Activated CD8-positive, alpha-beta memory T cell treated with anti-CD3 and anti-CD28 coated beads, Interleukin-2, amount 50 U/mL, for 1 hour (primary cell): Measurements from ENCODE around the gene PCDHGB6.
"Not testable (repeated sequence)": the region's sequence is repeated elsewhere in the genome, so short reads cannot be mapped to it uniquely, and the experiment has no call there.

ENCODE experiments used
- DNase-seq: peaks from one replicate; pipeline ENCODE4 v3.0.0-alpha.2; 2020; ENCODE audit errors: extremely low read depth

The PCDHGB6 gene

GRCh38 chr5:141407790-141408505 lies at the start of gene PCDHGB6:
TSS of gene PCDHGB6 (plus strand) at chr5:141408021. CDS start at chr5:141408203, 182 bp downstream.
- not testable (repeated sequence) for DNase-seq

- DNase-seq: no peak
Observed at GRCh38 chr5:141359790-141360426, 47.9 kb upstream of the PCDHGB6 start, which contains the start of gene PCDHGB2. TSS of gene PCDHGB2 (plus strand) at chr5:141359994. CDS start at chr5:141360136, 142 bp downstream.

- DNase-seq: no peak
Observed at GRCh38 chr5:141360685-141361084, 47.1 kb upstream of the PCDHGB6 start.

- DNase-seq: no peak
Observed at GRCh38 chr5:141362719-141363118, 45.1 kb upstream of the PCDHGB6 start.

GRCh38 chr5:141363952-141364660 lies 43.7 kb upstream of the PCDHGB6 start, which contains the start of gene PCDHGA5:
TSS of gene PCDHGA5 (plus strand) at chr5:141364162. CDS start at chr5:141364331, 169 bp downstream.
- DNase-seq: no peak

- DNase-seq: no peak
Observed at GRCh38 chr5:141366016-141366896, 41.6 kb upstream of the PCDHGB6 start.

GRCh38 chr5:141369994-141370848 lies 37.6 kb upstream of the PCDHGB6 start, which contains the start of gene PCDHGB3:
TSS of gene PCDHGB3 (plus strand) at chr5:141370242. CDS start at chr5:141370395, 153 bp downstream.
- DNase-seq: no peak

- no peak for DNase-seq
Observed at GRCh38 chr5:141371572-141372475, 36.0 kb upstream of the PCDHGB6 start.

GRCh38 chr5:141373673-141374317 lies 34.0 kb upstream of the PCDHGB6 start, which contains the start of gene PCDHGA6:
TSS of gene PCDHGA6 (plus strand) at chr5:141373891. CDS start at chr5:141374084, 193 bp downstream.
- DNase-seq: no peak

GRCh38 chr5:141374627-141375026 lies 33.2 kb upstream of the PCDHGB6 start:
- DNase-seq: no peak

GRCh38 chr5:141375444-141376155 lies 32.2 kb upstream of the PCDHGB6 start:
- not testable (repeated sequence) for DNase-seq

GRCh38 chr5:141382469-141383294 lies 25.1 kb upstream of the PCDHGB6 start, which contains the start of gene PCDHGA7:
TSS of gene PCDHGA7 (plus strand) at chr5:141382742. CDS start at chr5:141382900, 158 bp downstream.
- DNase-seq: no peak

GRCh38 chr5:141383345-141383744 lies 24.5 kb upstream of the PCDHGB6 start:
- DNase-seq: no peak

GRCh38 chr5:141384471-141385267 lies 23.2 kb upstream of the PCDHGB6 start:
- no peak for DNase-seq

GRCh38 chr5:141387557-141388311 lies 20.1 kb upstream of the PCDHGB6 start, which contains the start of gene PCDHGB4:
TSS of gene PCDHGB4 (plus strand) at chr5:141387698. CDS start at chr5:141387885, 187 bp downstream.
- DNase-seq: not testable (repeated sequence)
